HG02610 (cell line): Measurements from ENCODE around the gene KCTD5.
"Not testable (repeated sequence)": the region's sequence is repeated elsewhere in the genome, so short reads cannot be mapped to it uniquely, and the experiment has no call there.

ENCODE experiments used
- ATAC-seq: cut with Tn5 transposase; IDR thresholded peaks from one replicate; pipeline ENCODE4 v1.9.1; 2021; ENCODE audit warnings: mild to moderate bottlenecking, moderate library complexity; ENCODE audit not compliant: unreplicated experiment

The KCTD5 gene

DNA sequence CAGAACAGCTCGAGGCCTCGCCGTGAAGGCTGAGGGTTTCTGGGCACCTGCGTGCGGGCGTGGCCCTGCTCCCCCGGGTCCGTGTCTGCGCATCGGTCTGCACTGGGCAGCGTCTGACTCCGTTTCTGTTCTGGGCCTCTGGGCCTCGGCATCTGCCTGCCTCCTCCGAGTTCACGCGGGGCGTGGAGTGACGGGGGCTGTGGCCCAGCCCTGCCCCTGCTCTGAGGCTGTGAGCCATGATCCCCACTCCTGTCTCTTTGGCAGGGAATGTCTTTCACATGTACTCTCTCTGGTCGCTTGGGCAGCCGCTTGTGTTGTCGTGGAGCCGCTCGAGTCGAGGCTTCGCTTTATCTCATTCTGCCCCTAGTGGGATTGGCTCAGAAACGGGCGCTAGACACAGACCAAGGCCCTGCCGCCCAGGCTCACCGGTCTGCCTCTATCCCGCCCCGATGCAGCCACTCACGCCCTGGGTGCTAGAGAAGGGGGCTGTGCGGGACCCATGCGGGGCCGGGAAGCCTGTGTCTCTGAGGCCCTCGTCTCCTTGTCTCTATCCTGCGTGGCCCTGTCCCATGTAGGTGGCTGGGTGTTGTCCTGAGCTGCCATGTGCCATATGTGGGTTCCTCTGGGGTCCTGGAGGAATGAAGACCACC lies 14.4 kb downstream of the KCTD5 start:
- not testable (repeated sequence) for ATAC-seq

- ATAC-seq = no peak
Observed at GRCh38 chr16:2697401-2697948, 15.2 kb downstream of the KCTD5 start.

DNA sequence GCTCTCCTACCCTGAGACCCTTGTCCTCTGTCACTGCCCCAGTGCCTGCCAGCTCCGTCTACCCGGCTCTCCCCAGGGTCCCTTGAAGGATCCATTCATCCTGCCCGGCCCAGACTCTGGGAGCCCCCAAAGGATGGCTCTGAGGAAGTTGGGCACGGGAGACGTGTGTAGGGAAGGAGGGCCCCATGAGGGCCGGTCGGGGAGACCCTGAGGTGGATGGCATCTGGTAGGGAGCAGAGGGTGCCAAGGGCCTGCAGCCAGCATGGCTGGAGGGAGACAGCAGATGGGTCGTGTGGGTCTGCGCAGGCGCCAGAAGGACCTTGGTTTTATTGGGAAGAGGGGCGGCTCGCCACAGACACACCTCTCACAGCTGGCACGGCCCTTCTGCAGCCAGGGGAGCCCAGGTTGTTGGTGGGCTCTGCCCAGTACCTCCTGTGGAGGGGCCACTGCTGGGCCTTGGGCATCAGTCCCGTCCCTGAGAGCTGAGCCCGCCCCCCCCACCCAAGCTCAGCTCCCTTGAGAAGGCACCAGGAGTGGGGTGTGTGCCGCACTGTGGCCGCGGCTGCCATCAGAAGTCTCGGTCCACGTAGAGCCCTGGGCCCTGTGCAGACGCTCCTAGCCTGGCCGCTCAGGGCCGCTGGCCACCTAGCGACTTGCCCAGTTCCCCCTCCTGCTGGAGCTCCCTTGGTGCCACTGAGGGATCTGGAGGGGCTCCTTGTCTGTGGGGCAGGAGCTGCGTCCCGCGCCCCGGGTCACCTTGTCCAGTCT lies 16.0 kb downstream of the KCTD5 start:
- ATAC-seq = no peak

GRCh38 chr16:2698965-2699750 lies 16.8 kb downstream of the KCTD5 start:
- ATAC-seq = no peak

DNA sequence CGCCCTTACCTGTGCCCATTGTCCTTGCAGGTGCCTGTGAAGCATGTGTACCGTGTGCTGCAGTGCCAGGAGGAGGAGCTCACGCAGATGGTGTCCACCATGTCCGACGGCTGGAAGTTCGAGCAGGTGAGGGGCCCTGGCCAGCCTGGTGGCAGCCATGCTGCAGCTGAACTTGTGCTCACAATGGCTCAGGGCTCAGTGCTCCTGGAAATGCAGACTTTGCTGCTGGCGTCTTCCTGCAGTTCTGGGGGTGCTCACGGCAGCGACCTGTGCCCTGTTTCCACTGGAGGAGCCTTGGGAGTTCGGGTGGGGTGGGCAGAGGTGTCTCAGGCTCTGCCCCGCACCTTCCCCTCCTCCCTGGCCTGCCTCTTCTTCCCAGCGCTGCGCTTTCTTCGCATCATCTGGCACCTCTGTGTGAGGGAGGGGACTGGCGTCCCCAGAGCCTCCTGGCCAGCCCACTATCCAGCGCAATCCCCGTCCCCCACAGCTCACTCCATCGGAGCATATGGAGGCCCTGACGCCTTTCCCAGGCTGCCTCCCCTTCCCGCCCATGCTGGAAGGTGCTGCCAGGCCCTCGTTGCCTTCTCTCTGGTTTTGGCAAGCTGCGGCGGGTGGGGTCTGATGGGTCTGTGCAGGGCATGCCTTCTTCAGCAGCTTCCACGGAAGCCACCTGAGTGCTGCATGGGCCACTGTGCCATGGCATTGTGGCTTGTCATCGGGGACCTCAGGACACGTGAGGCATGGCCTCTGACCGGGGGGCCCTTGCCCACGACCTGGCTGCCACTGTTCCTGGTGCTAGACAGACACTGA lies 17.7 kb downstream of the KCTD5 start:
- ATAC-seq = no peak

- ATAC-seq = no peak
Observed at GRCh38 chr16:2700786-2701185, 18.5 kb downstream of the KCTD5 start.

- no peak for ATAC-seq
Observed at GRCh38 chr16:2701272-2701671, 18.9 kb downstream of the KCTD5 start.

DNA sequence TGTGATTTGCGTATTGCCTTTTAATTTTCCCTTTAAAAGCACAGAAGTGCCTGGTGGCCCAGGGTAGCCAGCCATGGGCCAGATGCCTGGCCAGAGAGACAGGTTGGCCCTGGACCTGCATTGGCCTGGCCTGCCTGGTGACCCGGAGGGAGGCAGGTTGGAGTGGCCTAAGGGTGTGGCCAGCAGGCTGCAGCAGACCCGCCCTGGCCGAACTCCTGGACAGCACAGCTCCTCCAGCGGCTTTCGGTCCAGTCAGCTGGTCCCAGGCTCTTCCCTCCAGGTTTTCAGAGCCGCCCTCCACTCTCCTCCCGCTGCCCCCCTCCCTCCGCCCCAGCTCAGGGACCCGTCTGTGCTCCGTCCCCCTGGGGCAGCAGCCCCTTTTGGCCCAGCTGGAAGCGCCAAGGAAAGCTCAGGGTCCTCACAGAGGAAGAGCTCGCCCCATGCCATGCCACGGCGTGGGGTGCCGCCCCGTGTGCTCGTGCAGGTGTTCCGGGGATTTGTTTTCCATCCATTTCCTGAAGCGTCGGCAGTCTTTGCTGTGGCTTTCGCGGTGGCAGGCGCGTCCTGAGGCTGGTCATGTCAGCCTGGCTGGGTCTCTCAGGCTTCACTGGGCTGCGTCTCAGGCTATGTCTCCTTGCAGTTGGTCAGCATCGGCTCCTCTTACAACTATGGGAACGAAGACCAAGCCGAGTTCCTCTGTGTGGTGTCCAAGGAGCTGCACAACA lies 19.6 kb downstream of the KCTD5 start:
- no peak for ATAC-seq

DNA sequence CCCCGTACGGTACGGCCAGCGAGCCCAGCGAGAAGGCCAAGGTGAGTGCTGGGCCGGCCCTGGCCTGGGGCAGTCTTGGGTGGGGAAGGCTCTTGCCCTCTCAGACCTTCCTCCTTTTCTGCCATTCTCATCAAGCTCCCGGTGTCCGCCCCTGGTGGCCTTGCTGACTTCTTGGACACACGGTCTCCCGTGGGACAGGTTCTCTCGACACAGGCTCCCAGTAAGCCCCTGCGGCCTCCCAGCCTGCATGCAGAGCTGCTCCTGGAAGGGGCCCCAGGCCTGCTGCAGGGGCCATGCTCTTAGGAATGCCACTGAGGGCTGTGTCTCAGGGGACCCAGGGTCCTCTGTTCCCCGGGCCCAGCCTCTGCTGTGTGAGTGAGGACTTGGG lies 20.1 kb downstream of the KCTD5 start:
- no peak for ATAC-seq

- no peak for ATAC-seq
Observed at GRCh38 chr16:2702871-2703745, 20.8 kb downstream of the KCTD5 start.

DNA sequence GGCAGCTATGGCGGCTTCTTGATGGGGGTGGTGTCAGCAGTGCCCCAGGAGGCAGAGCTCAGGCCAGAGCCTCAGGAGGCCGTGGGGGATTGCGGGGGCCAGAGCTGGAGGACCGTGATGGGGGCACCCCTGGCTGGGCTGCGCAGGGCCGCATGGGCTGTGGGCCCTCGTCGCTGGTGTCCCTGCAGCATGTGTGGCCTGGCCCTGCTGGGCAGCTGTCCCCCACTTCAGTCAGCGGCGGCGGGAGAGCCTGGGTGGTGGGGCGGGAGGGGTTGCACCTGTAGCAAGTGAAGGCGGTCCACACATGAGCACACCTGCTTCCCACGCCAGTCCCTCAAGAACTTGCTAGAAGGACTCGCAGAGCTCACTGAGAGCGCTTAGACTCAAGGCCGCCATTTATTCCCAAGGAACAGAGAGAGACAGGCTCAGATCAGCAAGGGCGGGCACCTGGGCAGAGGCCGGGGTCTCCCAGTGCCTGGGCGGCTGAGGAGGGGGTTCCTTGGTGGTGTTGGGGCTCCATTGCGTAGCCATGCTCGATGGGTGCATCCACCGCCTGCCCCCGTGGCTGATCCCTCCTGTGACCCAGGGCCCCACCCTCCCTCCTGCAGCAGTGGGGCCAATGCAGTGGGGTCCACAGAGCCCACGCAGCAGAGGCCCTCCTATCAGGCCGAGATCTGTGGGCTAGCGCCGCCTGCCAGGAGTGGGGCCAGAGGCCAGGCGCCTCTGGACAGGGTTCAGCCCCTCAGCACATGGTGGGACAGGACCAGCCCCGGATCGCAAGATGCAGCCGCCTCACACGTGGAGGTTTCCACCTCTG lies 22.1 kb downstream of the KCTD5 start:
- ATAC-seq = no peak

DNA sequence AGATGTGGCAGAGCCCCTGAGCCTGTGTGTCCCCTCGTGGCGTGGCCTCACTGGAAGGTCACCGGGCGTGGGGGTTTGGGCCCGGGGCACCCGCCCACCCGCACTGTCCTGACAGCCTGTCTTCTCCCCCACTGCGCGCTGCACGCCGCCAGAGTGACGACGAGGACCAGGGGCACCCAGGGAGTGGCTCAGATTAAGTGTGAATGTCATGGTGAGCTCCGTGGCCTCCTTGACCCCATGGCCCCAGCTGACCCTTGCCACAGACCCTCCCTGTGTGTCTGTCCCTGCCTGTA lies 22.6 kb downstream of the KCTD5 start:
- no peak for ATAC-seq

DNA sequence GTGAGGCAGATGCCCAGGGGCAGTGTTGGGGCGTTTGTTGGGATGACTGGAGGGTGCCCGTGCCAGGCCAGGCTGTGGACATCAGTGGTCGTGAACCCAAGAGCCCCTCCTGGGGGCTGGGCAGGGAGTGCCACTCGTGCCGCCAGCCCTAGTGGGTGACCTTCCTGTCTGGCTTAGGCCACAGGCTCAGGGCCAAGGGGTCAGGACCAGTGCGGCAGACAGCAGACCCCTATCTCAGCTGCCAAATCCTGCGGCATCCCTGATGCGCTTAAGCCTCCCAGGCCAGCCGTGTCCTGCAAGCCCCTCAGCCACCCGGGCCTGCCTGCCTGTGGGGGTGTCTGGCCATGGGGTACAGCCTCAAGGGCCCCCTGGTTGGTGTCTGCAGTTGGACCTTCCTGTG lies 23.0 kb downstream of the KCTD5 start:
- ATAC-seq = no peak

- ATAC-seq = no peak
Observed at GRCh38 chr16:2706085-2706484, 23.8 kb downstream of the KCTD5 start.

GRCh38 chr16:2706611-2707311 lies 24.4 kb downstream of the KCTD5 start:
- no peak for ATAC-seq

GRCh38 chr16:2707368-2708289 lies 25.3 kb downstream of the KCTD5 start:
- no peak for ATAC-seq

- ATAC-seq = no peak
Observed at GRCh38 chr16:2708290-2708639, 25.9 kb downstream of the KCTD5 start.
